ENCODE data around the gene TBCC.
A peak's percentile ranks its signal among the peaks of the same experiment; 100 is the strongest.

The TBCC gene

DNA sequence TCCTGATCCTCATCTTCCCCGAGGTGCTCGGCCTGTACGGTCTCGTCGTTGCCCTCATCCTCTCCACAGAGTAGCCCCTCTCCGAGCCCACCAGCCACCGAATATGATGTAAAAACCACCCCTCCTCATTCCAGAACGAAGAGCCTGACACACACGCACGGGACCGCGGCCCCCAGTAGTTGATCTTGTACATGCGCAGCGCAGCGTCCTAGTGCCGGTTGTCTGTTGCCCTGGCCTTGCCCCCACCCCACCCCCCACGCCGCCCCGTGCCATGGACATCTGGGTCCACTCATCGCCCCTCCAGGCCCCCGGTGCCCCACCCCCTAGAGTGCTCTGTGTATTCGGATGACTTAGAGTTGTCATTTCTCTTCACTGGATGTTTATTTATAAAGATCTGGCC, 18.3 kb downstream of the TBCC start:
- peak overlapping the region; percentile 41 for H3K27ac Mint-ChIP-seq
- no peaks in the 10 kb centered on the region for H3K36me3 Mint-ChIP-seq
- peaks cover 21% of the 10 kb centered on the region for H3K4me1 Mint-ChIP-seq (ENCODE audit: low read depth)
- no peaks in the 10 kb centered on the region for H3K27me3 Mint-ChIP-seq
- H3K9me3 Mint-ChIP-seq (ENCODE audit: low read depth): no peaks in the 10 kb centered on the region
- peak overlapping the region; percentile 36 for H3K4me3 Mint-ChIP-seq

DNA sequence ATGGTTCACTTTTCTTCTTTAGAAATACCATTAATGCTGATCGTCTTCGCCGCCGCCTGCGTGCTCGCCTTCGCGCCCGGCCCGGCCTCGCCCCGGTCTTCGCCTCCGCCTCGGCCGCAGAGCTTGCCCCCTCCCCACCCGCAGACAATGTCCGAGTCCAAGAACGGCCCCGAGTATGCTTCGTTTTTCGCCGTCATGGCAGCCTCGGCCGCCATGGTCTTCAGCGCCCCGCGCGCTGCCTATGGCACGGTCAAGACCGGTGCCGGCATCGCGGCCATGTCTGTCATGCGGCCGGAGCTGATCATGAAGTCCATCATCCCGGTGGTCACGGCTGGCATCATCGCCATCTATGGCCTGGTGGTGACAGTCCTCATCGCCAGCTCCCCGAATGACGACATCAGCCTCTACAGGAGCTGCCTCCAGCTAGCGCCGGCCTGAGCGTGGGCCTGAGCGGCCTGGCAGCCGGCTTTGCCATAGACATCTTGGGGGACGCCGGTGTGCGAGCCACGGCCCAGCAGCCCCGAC, 18.8 kb downstream of the TBCC start:
- no peaks in the 10 kb centered on the region for H3K27me3 Mint-ChIP-seq
- H3K27ac Mint-ChIP-seq: peak overlapping the region; percentile 99
- H3K36me3 Mint-ChIP-seq: no peaks in the 10 kb centered on the region
- no peaks in the 10 kb centered on the region for H3K9me3 Mint-ChIP-seq (ENCODE audit: low read depth)
- H3K4me3 Mint-ChIP-seq: peak overlapping the region; percentile 88
- H3K4me1 Mint-ChIP-seq (ENCODE audit: low read depth): peaks cover 21% of the 10 kb centered on the region

DNA sequence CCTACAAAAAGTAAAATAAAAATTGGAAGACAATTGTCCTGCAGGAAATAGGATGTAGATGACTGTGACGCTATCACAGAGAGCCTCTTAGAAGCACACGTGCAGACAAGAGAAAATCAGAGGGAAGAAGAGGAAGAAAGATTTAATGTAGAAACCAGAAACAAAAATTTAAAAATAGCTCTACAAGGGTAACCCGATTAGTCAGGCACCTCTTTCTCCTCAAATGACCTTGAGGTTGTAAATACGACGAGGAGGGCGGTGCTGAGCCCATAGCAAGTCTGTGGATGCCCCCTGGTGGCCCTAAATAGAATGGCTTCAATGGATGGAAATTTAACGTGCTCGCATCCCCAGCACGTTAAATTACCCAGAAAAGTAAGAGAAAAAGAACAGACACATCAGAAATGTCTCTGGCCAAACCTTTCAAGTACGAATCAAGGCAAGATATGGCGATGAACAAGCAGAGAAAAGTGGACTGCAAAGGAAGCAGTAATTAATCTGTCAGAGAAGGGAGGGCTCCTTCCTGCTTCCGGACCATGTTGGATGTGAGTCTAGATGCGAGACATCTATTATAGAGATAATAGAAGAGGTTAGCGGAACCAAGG, 19.3 kb downstream of the TBCC start:
- Mint-ChIP-seq H3K27me3 (no peaks in the 10 kb centered on the region), H3K27ac (peak overlapping the region; percentile 99), H3K4me3 (peak overlapping the region; percentile 88), H3K4me1 (ENCODE audit: low read depth) (peaks cover 21% of the 10 kb centered on the region), H3K9me3 (ENCODE audit: low read depth) (no peaks in the 10 kb centered on the region), H3K36me3 (no peaks in the 10 kb centered on the region)

GRCh38 chr6:42726026-42726425, 19.9 kb downstream of the TBCC start:
- H3K27ac Mint-ChIP-seq: peak overlapping the region; percentile 99
- no peaks in the 10 kb centered on the region for H3K36me3 Mint-ChIP-seq
- peaks cover 21% of the 10 kb centered on the region for H3K4me1 Mint-ChIP-seq (ENCODE audit: low read depth)
- no peaks in the 10 kb centered on the region for H3K9me3 Mint-ChIP-seq (ENCODE audit: low read depth)
- H3K27me3 Mint-ChIP-seq: no peaks in the 10 kb centered on the region
- peak overlapping the region; percentile 88 for H3K4me3 Mint-ChIP-seq

GRCh38 chr6:42724825-42725224, 21.1 kb downstream of the TBCC start:
- no peaks in the 10 kb centered on the region for H3K36me3 Mint-ChIP-seq
- H3K4me1 Mint-ChIP-seq (ENCODE audit: low read depth): peaks cover 21% of the 10 kb centered on the region
- no peak overlapping the region for H3K27ac Mint-ChIP-seq
- no peak overlapping the region for H3K4me3 Mint-ChIP-seq
- H3K27me3 Mint-ChIP-seq: no peaks in the 10 kb centered on the region
- H3K9me3 Mint-ChIP-seq (ENCODE audit: low read depth): no peaks in the 10 kb centered on the region

DNA sequence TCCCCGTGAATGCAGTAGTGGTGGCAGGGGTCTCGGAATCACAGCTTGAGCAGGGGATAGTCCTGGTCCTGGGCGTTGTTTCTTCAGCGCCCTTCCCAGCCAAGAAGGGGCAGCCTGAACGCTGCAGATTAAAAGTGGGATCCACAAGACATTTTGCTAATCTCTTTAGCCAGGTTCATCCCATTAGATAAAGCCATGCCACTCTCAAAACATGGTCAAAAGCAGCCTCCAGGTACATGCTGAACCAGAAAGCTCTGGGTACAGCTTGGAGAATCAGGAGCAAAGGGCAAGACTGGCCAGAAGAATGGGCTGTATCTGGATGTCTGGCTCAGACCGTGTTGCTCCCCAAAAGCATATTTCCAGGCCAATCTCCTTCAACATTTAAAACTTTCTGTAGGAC, 23.4 kb downstream of the TBCC start, which contains the start of gene PRPH2:
TSS of gene PRPH2 (minus strand) at position 101 of the 400 bp plus-strand sequence. CDS start 263 bp downstream, outside the sequence.
- H3K4me1 Mint-ChIP-seq (ENCODE audit: low read depth): peaks cover 17% of the 10 kb centered on the region
- no peaks in the 10 kb centered on the region for H3K9me3 Mint-ChIP-seq (ENCODE audit: low read depth)
- H3K4me3 Mint-ChIP-seq: no peak within 1 kb of the TSS
- no peaks in the 10 kb centered on the region for H3K27me3 Mint-ChIP-seq
- H3K36me3 Mint-ChIP-seq: no peaks in the 10 kb centered on the region
- no peak within 1 kb of the TSS for H3K27ac Mint-ChIP-seq

GRCh38 chr6:42720739-42721138, 25.2 kb downstream of the TBCC start:
- Mint-ChIP-seq H3K4me3 (no peak overlapping the region), H3K27me3 (no peaks in the 10 kb centered on the region), H3K4me1 (ENCODE audit: low read depth) (peaks cover under 1% of the 10 kb centered on the region), H3K27ac (no peak overlapping the region), H3K9me3 (ENCODE audit: low read depth) (no peaks in the 10 kb centered on the region), H3K36me3 (no peaks in the 10 kb centered on the region)

DNA sequence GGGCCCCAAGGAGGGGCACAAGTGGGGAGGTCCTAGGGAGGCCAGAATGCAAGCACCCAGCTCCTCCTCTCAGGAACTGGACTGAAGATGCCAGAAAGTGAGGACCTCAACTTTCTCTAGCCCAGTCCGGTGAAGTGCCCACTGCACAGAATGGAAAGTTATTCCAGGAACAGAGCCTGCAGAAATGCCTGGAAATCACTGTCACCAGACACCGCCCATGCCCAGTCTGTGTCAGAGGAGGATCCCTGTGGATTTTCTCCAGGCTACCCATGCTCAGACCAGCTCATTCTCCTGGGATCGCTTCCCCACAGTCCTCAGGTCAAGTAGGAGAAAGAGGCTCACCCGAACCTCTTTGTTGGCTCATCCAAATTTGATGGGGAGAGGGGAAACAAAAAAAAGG, 30.0 kb downstream of the TBCC start:
- no peaks in the 10 kb centered on the region for H3K36me3 Mint-ChIP-seq
- H3K9me3 Mint-ChIP-seq (ENCODE audit: low read depth): no peaks in the 10 kb centered on the region
- H3K27ac Mint-ChIP-seq: no peak overlapping the region
- no peak overlapping the region for H3K4me3 Mint-ChIP-seq
- H3K4me1 Mint-ChIP-seq (ENCODE audit: low read depth): no peaks in the 10 kb centered on the region
- no peaks in the 10 kb centered on the region for H3K27me3 Mint-ChIP-seq

DNA sequence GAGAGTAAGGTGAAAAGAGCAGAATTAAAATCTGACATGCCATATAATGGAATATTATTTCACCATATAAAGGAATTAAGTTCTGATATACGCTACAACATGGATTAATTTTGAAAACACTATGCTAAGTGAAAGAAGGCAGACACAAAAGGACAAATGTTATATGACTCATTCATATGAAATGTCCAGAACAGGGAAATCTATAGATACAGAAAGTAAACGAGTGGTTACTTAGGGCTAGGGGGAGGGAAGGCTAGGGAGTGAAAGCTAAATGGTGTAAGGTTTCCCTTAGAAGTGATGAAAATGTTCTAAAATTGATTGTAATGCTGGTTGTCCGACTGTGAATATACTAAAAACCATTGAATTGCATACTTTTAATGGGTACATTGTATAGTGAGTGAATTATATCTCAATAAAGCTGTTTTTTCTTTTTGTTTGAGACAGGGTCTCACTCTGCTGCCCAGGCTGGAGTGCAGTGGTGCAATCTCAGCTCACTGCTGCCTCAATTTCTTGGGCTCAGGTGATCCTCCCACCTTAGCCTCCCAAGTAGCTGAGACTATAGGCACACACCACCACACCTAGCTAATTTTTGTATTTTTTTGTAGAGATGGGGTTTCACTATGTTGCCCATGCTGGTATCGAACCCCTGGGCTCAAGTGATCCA, 31.7 kb downstream of the TBCC start:
- Mint-ChIP-seq H3K4me1 (ENCODE audit: low read depth) (peaks cover 3% of the 10 kb centered on the region), H3K27me3 (no peaks in the 10 kb centered on the region), H3K36me3 (no peaks in the 10 kb centered on the region), H3K9me3 (ENCODE audit: low read depth) (no peaks in the 10 kb centered on the region), H3K4me3 (no peak overlapping the region), H3K27ac (no peak overlapping the region)

GRCh38 chr6:42711930-42712329, 34.0 kb downstream of the TBCC start:
- Mint-ChIP-seq H3K27ac (no peak overlapping the region), H3K4me3 (no peak overlapping the region), H3K36me3 (no peaks in the 10 kb centered on the region), H3K27me3 (no peaks in the 10 kb centered on the region), H3K9me3 (ENCODE audit: low read depth) (no peaks in the 10 kb centered on the region), H3K4me1 (ENCODE audit: low read depth) (peaks cover 3% of the 10 kb centered on the region)

GRCh38 chr6:42710316-42710715, 35.6 kb downstream of the TBCC start:
- Mint-ChIP-seq H3K4me1 (ENCODE audit: low read depth) (peaks cover 3% of the 10 kb centered on the region), H3K36me3 (no peaks in the 10 kb centered on the region), H3K4me3 (no peak overlapping the region), H3K27me3 (no peaks in the 10 kb centered on the region), H3K27ac (no peak overlapping the region), H3K9me3 (ENCODE audit: low read depth) (no peaks in the 10 kb centered on the region)

GRCh38 chr6:42709871-42710270, 36.0 kb downstream of the TBCC start:
- Mint-ChIP-seq H3K9me3 (ENCODE audit: low read depth) (no peaks in the 10 kb centered on the region), H3K4me1 (ENCODE audit: low read depth) (peaks cover 3% of the 10 kb centered on the region), H3K27ac (no peak overlapping the region)

DNA sequence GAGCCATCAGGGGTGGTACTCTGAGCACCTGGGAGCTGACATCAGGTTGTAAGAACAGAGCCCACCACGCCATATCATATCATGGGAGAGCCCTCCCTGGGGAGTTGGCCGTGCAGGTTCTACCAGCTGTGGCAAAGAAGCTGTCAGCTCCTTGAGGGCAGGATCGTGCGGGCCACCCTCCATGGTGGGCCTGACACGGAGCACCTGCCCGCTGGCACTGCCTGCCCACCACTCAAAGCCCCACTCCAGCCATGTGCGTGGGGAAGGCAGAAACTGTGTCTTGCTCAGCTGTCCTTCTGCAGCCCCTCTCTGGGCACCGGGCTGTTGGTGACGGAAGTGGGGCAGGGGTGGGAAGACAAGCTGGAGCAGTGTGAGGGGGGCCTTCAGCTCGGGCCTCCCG, 37.8 kb downstream of the TBCC start:
- H3K27me3 Mint-ChIP-seq: no peaks in the 10 kb centered on the region
- H3K4me1 Mint-ChIP-seq (ENCODE audit: low read depth): peaks cover 3% of the 10 kb centered on the region
- H3K36me3 Mint-ChIP-seq: no peaks in the 10 kb centered on the region
- no peak overlapping the region for H3K27ac Mint-ChIP-seq
- no peaks in the 10 kb centered on the region for H3K9me3 Mint-ChIP-seq (ENCODE audit: low read depth)
- no peak overlapping the region for H3K4me3 Mint-ChIP-seq

More at GRCh38 chr6:42709871-42710270, 36.0 kb downstream of the TBCC start:
- Mint-ChIP-seq H3K36me3 (no peaks in the 10 kb centered on the region), H3K4me3 (no peak overlapping the region), H3K27me3 (no peaks in the 10 kb centered on the region)

GRCh38 chr6:42707595-42707994, 38.3 kb downstream of the TBCC start:
- Mint-ChIP-seq H3K9me3 (ENCODE audit: low read depth) (no peaks in the 10 kb centered on the region), H3K36me3 (no peaks in the 10 kb centered on the region), H3K4me1 (ENCODE audit: low read depth) (peaks cover 3% of the 10 kb centered on the region), H3K27ac (peak overlapping the region; percentile 34), H3K4me3 (no peak overlapping the region), H3K27me3 (no peaks in the 10 kb centered on the region)

DNA sequence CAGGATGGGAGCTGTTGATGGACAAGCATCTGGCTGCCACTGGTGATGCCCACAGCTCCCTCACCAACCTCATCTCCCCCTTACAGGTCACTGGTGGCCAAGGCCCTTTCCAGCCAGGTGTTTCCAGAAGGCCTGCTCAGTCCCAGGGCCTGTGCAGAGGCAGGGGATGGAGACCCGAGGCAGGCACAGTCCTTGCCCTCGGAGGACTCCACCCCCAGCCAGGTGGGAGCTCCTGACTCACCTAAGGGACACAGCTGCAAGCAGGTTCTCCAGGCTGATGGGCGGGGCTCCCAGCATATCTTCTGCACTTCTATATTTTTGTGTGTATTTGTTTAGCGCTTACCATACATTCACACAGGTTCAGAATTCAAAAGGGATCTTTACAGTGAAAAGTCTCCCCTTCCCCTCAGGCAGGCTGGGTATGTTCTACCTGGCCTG, 40.9 kb downstream of the TBCC start:
- H3K27ac Mint-ChIP-seq: no peak overlapping the region
- H3K36me3 Mint-ChIP-seq: no peaks in the 10 kb centered on the region
- no peak overlapping the region for H3K4me3 Mint-ChIP-seq

More for the DNA sequence above, 40.9 kb downstream of the TBCC start:
- Mint-ChIP-seq H3K9me3 (ENCODE audit: low read depth) (no peaks in the 10 kb centered on the region), H3K27me3 (no peaks in the 10 kb centered on the region), H3K4me1 (ENCODE audit: low read depth) (no peaks in the 10 kb centered on the region)

All from activated naive CD8-positive, alpha-beta T cell (primary cell).